ENCODE measurements around the gene DLGAP4. TPM values are rescaled to one million over a fixed set of nuclear protein-coding genes. Genes with fewer than 3 reads are reported as not detected.
"Not testable (repeated sequence)": the region's sequence is repeated elsewhere in the genome, so short reads cannot be mapped to it uniquely, and the experiment has no call there.

DLGAP4 gene
- total and polyA plus RNA-seq, 9 donors: 18.2 to 75.9 (median 53.1) TPM

- intact Hi-C loops (cut with DNase I): no loop called here
- H3K27me3 ChIP-seq: no peaks in the 10 kb centered on the region
Observed at GRCh38 chr20:36374995-36375394, 68.9 kb downstream of the DLGAP4 start.

GRCh38 chr20:36377348-36378326 lies 71.5 kb downstream of the DLGAP4 start:
- Histone ChIP-seq H3K36me3 (no peaks in the 10 kb centered on the region), H3K4me3 (no peak overlapping the region), H3K27ac (no peak overlapping the region), H3K4me1 (ENCODE audit: insufficient read depth) (no peaks in the 10 kb centered on the region), H3K27me3 (no peaks in the 10 kb centered on the region), H3K9me3 (no peaks in the 10 kb centered on the region)
- intact Hi-C loops (cut with DNase I): no loop called here
- DNase-seq: no peak
- TF ChIP-seq POLR2A (IDR thresholded peaks at IDR 0.05): no peak
- TF ChIP-seq CTCF (IDR thresholded peaks at IDR 0.05): no peak
- TF ChIP-seq EP300 (IDR thresholded peaks at IDR 0.05): no peak
- WGBS, 3 donors: 47 to 57% (median 55%) methylated on average over 22 of the region's 22 CpGs

More at GRCh38 chr20:36374995-36375394, 68.9 kb downstream of the DLGAP4 start:
- Histone ChIP-seq H3K4me1 (ENCODE audit: insufficient read depth) (no peaks in the 10 kb centered on the region), H3K4me3 (no peak overlapping the region), H3K36me3 (no peaks in the 10 kb centered on the region), H3K27ac (no peak overlapping the region), H3K9me3 (no peaks in the 10 kb centered on the region)
- DNase-seq: no peak
- no peak for TF ChIP-seq CTCF (IDR thresholded peaks at IDR 0.05)
- TF ChIP-seq EP300 (IDR thresholded peaks at IDR 0.05): no peak
- TF ChIP-seq POLR2A (IDR thresholded peaks at IDR 0.05): no peak
- 53 to 70% (median 60%) methylated on average over 4 of the region's 4 CpGs for WGBS, 3 donors

- WGBS, 3 donors: 71 to 75% (median 74%) methylated on average over 9 of the region's 9 CpGs
- Histone ChIP-seq H3K9me3 (no peaks in the 10 kb centered on the region), H3K27me3 (no peaks in the 10 kb centered on the region), H3K4me1 (ENCODE audit: insufficient read depth) (no peaks in the 10 kb centered on the region), H3K36me3 (no peaks in the 10 kb centered on the region), H3K27ac (no peak overlapping the region), H3K4me3 (no peak overlapping the region)
- DNase-seq: no peak
- TF ChIP-seq EP300 (IDR thresholded peaks at IDR 0.05) (no peak), CTCF (IDR thresholded peaks at IDR 0.05) (no peak), POLR2A (IDR thresholded peaks at IDR 0.05) (no peak)
- intact Hi-C loops (cut with DNase I): no loop called here
Observed at GRCh38 chr20:36378686-36379085, 72.5 kb downstream of the DLGAP4 start.

- H3K27ac ChIP-seq; H3K9me3 ChIP-seq; H3K36me3 ChIP-seq; DNase-seq; H3K27me3 ChIP-seq; H3K4me3 ChIP-seq; intact Hi-C loops (cut with DNase I); H3K4me1 ChIP-seq (ENCODE audit: insufficient read depth): not testable (repeated sequence)
- WGBS, 3 donors: 92 to 96% (median 94%) methylated on average over 1 of the region's 1 CpG
Observed at GRCh38 chr20:36379914-36380313, 73.8 kb downstream of the DLGAP4 start.

- WGBS, 3 donors: 1% methylated on average over 6 of the region's 6 CpGs
- DNase-seq: peak in 2 of 5 donors; percentile 26 to 42
- no peaks in the 10 kb centered on the region for H3K36me3 ChIP-seq
- no peak overlapping the region for H3K27ac ChIP-seq
- no peaks in the 10 kb centered on the region for H3K9me3 ChIP-seq
- H3K4me3 ChIP-seq: no peak overlapping the region
- no peaks in the 10 kb centered on the region for H3K4me1 ChIP-seq (ENCODE audit: insufficient read depth)
- H3K27me3 ChIP-seq: no peaks in the 10 kb centered on the region
- TF ChIP-seq EP300 (IDR thresholded peaks at IDR 0.05): no peak
- no peak for TF ChIP-seq CTCF (IDR thresholded peaks at IDR 0.05)
- TF ChIP-seq POLR2A (IDR thresholded peaks at IDR 0.05): no peak
- intact Hi-C loops (cut with DNase I): no loop called here
Observed at GRCh38 chr20:36384022-36384619, 78.0 kb downstream of the DLGAP4 start.

All from ovary (tissue), 9 donors.